ENCODE data around the gene UBR1.

GRCh38 chr15:43071451-43071850, 34.4 kb downstream of the UBR1 start:
- TF ChIP-seq MAX (IDR thresholded peaks at IDR 0.05) (no peak), CEBPB (IDR thresholded peaks at IDR 0.05) (no peak), EP300 (IDR thresholded peaks at IDR 0.05; ENCODE audit: borderline replicate concordance) (no peak), RAD21 (IDR thresholded peaks at IDR 0.05; ENCODE audit: low read depth) (no peak), NFIC (IDR thresholded peaks at IDR 0.05) (no peak), FOXM1 (IDR thresholded peaks at IDR 0.05; ENCODE audit: borderline replicate concordance, low read depth) (no peak), TAF1 (IDR thresholded peaks at IDR 0.05; ENCODE audit: low read depth) (no peak), TCF12 (IDR thresholded peaks at IDR 0.05; ENCODE audit: low read depth) (no peak), ZBTB7A (IDR thresholded peaks at IDR 0.05; ENCODE audit: low read depth) (no peak)

Measured in Ishikawa (cell line).